Brain pericyte (primary cell): ENCODE measurements around the gene MYLK3.
A peak's percentile ranks its signal among the peaks of the same experiment; 100 is the strongest.
"Not testable (repeated sequence)": the region's sequence is repeated elsewhere in the genome, so short reads cannot be mapped to it uniquely, and the experiment has no call there.

ENCODE experiments used
- DNase-seq: peaks from one replicate; pipeline ENCODE4 v3.0.0-alpha.2; 2012; ENCODE audit warnings: low read depth, low spot score

MYLK3 gene

GRCh38 chr16:46747777-46748651 lies at the start of gene MYLK3:
Gene MYLK3, minus strand, starts transcription at chr16:46748344. Its CDS starts 151 bp downstream, at chr16:46748193.
- no peak for DNase-seq

- DNase-seq: no peak
Observed at GRCh38 chr16:46797501-46797900, 49.4 kb upstream of the MYLK3 start.

- DNase-seq: no peak
Observed at GRCh38 chr16:46796764-46797269, 48.7 kb upstream of the MYLK3 start.

- no peak for DNase-seq
Observed at GRCh38 chr16:46793841-46794240, 45.7 kb upstream of the MYLK3 start.

GRCh38 chr16:46790599-46791270 lies 42.6 kb upstream of the MYLK3 start:
- no peak for DNase-seq

- DNase-seq: peak; percentile 2
Observed at GRCh38 chr16:46789499-46790414, 41.6 kb upstream of the MYLK3 start.

GRCh38 chr16:46788891-46789474 lies 40.8 kb upstream of the MYLK3 start:
- DNase-seq: no peak

GRCh38 chr16:46787909-46788308 lies 39.8 kb upstream of the MYLK3 start:
- DNase-seq: no peak

- no peak for DNase-seq
Observed at GRCh38 chr16:46785076-46785845, 37.1 kb upstream of the MYLK3 start.

- not testable (repeated sequence) for DNase-seq
Observed at GRCh38 chr16:46784569-46784968, 36.4 kb upstream of the MYLK3 start.

- DNase-seq: no peak
Observed at GRCh38 chr16:46783800-46784199, 35.7 kb upstream of the MYLK3 start.

- DNase-seq: no peak
Observed at GRCh38 chr16:46782320-46782719, 34.2 kb upstream of the MYLK3 start.

- DNase-seq: no peak
Observed at GRCh38 chr16:46777804-46778203, 29.7 kb upstream of the MYLK3 start.

GRCh38 chr16:46775214-46775613 lies 27.1 kb upstream of the MYLK3 start:
- no peak for DNase-seq

- no peak for DNase-seq
Observed at GRCh38 chr16:46774743-46775177, 26.6 kb upstream of the MYLK3 start.

- DNase-seq: no peak
Observed at GRCh38 chr16:46772463-46772862, 24.3 kb upstream of the MYLK3 start.

- DNase-seq: no peak
Observed at GRCh38 chr16:46768809-46769208, 20.7 kb upstream of the MYLK3 start.

GRCh38 chr16:46765050-46765449 lies 16.9 kb upstream of the MYLK3 start:
- no peak for DNase-seq

GRCh38 chr16:46763147-46763546 lies 15.0 kb upstream of the MYLK3 start:
- no peak for DNase-seq

GRCh38 chr16:46762583-46762982 lies 14.4 kb upstream of the MYLK3 start:
- DNase-seq: no peak
